Measurements from ENCODE around the gene AGTRAP. TPM values are rescaled to one million over a fixed set of nuclear protein-coding genes. Genes with fewer than 3 reads are reported as not detected.

AGTRAP gene
- total and polyA plus RNA-seq, 2 of the 8 experiments (the other 6 are each of a cell fraction or from before 2014, with no cell fraction given): 69.7 to 192 TPM

DNA sequence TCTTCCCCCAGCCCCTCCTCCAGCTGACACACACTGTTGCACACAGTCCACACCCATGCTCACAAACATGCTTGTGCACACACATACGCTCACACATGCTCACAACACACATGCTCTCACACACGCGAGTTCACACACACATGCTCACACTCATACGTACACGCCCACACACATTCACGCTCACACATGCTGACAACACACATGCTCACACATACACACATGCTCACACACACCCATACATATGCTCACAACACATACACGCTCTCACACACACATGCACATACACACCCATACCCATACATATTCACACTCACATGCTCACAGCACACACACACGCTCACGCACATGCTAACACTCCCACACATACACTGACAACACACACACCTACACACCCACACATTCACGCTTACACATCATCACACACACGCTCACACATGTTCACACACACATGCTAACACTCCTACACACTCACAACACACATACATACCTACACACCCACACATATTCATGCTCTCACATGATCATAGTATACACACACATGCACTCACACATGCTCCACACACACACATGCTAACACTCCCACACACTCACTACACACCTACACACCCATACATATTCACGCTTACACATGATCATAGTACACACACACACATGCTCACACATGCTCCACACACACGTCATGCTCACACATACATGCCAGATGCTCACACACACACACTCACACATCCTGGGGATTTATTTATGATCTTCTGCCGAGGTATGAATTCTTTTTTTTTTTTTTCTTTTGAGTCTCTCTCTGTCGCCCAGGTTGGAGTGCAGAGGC is 33.7 kb upstream of the AGTRAP start (continued):
- TF ChIP-seq, protein P1, sequence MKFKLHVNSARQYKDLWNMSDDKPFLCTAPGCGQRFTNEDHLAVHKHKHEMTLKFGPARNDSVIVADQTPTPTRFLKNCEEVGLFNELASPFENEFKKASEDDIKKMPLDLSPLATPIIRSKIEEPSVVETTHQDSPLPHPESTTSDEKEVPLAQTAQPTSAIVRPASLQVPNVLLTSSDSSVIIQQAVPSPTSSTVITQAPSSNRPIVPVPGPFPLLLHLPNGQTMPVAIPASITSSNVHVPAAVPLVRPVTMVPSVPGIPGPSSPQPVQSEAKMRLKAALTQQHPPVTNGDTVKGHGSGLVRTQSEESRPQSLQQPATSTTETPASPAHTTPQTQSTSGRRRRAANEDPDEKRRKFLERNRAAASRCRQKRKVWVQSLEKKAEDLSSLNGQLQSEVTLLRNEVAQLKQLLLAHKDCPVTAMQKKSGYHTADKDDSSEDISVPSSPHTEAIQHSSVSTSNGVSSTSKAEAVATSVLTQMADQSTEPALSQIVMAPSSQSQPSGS (IDR thresholded peaks at IDR 0.05; ENCODE audit: low read length): no peak
- TF ChIP-seq YY1 (IDR thresholded peaks at IDR 0.05; ENCODE audit: low read depth, low read length) (no peak), RFX5 (IDR thresholded peaks at IDR 0.05; ENCODE audit: borderline replicate concordance, low read depth, low read length) (no peak), PHF8 (conservative IDR thresholded peaks at IDR 0.05; ENCODE audit: low read depth, low read length) (no peak)

All from H1 (cell line).